Measurements from ENCODE around the gene DPPA5.

DPPA5 gene

DNA sequence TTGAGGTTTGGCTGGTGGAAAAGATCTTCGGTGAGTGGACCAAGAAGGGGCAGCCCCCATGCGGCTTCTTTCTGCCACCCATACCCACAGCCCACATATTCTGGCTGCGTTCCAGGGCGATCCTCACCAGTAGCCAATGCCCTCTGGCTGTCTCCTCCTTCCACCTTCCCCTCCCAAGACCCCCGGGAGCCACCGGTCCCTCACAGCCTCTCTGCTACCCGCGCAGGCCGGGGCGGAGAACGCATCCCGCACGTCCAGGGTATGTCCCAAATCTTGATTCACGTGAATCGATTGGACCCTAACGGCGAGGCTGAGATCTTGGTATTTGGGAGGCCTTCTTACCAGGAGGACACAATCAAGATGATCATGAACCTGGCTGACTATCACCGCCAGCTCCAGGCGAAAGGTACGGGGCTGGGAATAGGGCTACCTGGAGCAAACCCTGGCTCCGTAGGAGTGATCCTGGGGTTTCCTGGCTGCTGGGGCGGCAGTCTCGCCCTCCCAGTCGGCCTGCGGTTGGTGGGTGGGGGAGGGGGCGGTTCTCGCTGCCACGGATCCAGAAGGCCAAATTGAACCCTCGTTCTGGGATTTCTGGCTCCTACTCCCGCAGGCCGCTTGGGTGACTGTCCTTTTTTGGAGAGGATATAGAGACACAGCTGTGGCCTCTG, 8.9 kb upstream of the DPPA5 start:
- Histone ChIP-seq H3K4me3 (ENCODE audit: low read length) (no peak overlapping the region), H3K36me3 (ENCODE audit: control insufficient read depth, low read depth, low read length) (no peaks in the 10 kb centered on the region), H3K9me3 (ENCODE audit: control insufficient read depth, low read depth, low read length) (no peaks in the 10 kb centered on the region), H3K4me1 (ENCODE audit: control insufficient read depth, low read depth, low read length) (peaks cover 2% of the 10 kb centered on the region), H3K27me3 (ENCODE audit: control insufficient read depth, insufficient read depth, low read length) (no peaks in the 10 kb centered on the region), H3K9ac (ENCODE audit: low read length) (no peak overlapping the region), H3K27ac (ENCODE audit: low read length) (no peak overlapping the region)

DNA sequence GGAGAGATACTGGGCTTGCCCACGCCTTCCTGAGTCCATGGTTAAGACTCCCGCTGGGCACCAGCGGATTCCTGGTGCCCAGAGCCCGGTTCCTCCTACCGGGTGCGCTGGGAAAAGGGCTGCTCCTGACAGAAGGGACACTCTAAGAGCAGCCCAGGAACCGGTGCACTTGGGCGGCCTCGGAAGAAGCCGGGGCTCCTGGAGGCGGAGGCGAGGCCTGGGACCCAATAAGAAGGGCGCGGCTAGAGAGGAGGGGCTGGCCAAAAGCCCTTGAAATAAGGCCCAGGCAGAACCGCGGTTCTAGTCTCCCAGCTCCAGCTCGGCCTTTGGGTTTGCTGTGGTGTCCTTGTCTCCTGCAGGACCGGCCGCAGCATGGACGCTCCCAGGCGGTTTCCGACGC, 8.3 kb upstream of the DPPA5 start, which contains the start of gene KHDC3L:
Gene KHDC3L, plus strand, starts transcription at position 301 of the 400 bp plus-strand sequence. Its CDS starts 72 bp downstream, at position 373.
- H3K9ac ChIP-seq (ENCODE audit: low read length), result no peak within 1 kb of the TSS
- H3K36me3 ChIP-seq (ENCODE audit: control insufficient read depth, low read depth, low read length), result no peaks in the 10 kb centered on the region
- no peaks in the 10 kb centered on the region for H3K4me1 ChIP-seq (ENCODE audit: control insufficient read depth, low read depth, low read length)
- no peaks in the 10 kb centered on the region for H3K9me3 ChIP-seq (ENCODE audit: control insufficient read depth, low read depth, low read length)
- no peak within 1 kb of the TSS for H3K27ac ChIP-seq (ENCODE audit: low read length)
- no peaks in the 10 kb centered on the region for H3K27me3 ChIP-seq (ENCODE audit: control insufficient read depth, insufficient read depth, low read length)
- no peak within 1 kb of the TSS for H3K4me3 ChIP-seq (ENCODE audit: low read length)

DNA sequence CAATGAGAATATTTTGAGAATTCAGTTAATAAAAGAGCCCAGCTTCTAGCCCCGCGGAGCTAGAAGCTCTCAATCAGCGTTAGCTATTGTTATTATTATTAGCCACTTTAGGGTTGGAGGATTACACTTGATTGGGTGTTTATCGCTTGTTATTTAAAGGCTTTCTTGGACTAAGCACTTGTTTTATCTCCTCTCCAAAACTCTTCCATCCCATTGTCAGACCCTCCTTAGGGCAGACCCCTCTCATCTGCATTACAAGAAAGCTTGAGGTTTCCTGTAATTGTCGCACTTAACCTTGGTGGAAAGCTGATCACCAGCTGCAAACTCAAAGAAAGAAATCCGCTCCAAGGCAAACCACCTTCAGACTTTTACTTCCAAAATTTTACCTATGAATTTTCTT, 4.8 kb downstream of the DPPA5 start:
- Histone ChIP-seq H3K27ac (ENCODE audit: low read length) (no peak overlapping the region), H3K27me3 (ENCODE audit: control insufficient read depth, insufficient read depth, low read length) (no peaks in the 10 kb centered on the region), H3K9ac (ENCODE audit: low read length) (no peak overlapping the region)

DNA sequence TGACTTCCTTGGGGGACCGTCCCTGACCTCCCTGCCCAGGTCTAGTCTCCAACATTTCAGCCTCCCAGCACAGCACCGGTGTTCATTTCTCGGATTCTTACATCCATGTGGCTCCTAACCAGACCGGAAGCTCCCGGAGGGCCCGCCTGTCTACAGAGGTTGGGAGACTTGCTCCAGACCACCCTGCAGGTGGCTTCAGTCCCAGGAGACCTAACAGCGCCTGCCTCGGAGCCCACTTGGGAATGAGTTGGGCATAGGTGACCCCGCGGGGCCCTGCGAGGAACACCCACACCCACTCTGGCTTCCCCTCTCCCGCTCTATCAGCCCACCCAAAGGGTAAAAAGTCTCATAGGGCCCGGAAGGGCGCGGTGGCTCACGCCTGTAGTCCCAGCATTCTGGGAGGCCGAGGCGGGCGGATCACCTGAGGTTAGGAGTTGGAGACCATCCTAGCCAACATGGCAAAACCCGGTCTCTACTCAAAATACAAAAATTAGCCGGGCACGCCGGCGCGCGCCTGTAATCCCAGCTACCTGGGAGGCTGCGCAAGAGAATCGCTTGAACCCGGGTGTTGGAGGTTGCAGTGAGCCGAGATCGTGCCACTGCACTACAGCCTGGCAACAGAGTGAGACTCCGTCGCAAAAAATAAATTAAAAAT, 5.4 kb downstream of the DPPA5 start:
- no peak overlapping the region for H3K4me3 ChIP-seq (ENCODE audit: low read length)
- H3K27ac ChIP-seq (ENCODE audit: low read length), result no peak overlapping the region
- peaks cover 20% of the 10 kb centered on the region for H3K4me1 ChIP-seq (ENCODE audit: control insufficient read depth, low read depth, low read length)
- no peak overlapping the region for H3K9ac ChIP-seq (ENCODE audit: low read length)
- H3K9me3 ChIP-seq (ENCODE audit: control insufficient read depth, low read depth, low read length), result no peaks in the 10 kb centered on the region
- no peaks in the 10 kb centered on the region for H3K27me3 ChIP-seq (ENCODE audit: control insufficient read depth, insufficient read depth, low read length)
- H3K36me3 ChIP-seq (ENCODE audit: control insufficient read depth, low read depth, low read length), result no peaks in the 10 kb centered on the region

More for the DNA sequence above, 4.8 kb downstream of the DPPA5 start:
- peaks cover 20% of the 10 kb centered on the region for H3K4me1 ChIP-seq (ENCODE audit: control insufficient read depth, low read depth, low read length)
- no peaks in the 10 kb centered on the region for H3K9me3 ChIP-seq (ENCODE audit: control insufficient read depth, low read depth, low read length)
- no peaks in the 10 kb centered on the region for H3K36me3 ChIP-seq (ENCODE audit: control insufficient read depth, low read depth, low read length)
- H3K4me3 ChIP-seq (ENCODE audit: low read length), result no peak overlapping the region

DNA sequence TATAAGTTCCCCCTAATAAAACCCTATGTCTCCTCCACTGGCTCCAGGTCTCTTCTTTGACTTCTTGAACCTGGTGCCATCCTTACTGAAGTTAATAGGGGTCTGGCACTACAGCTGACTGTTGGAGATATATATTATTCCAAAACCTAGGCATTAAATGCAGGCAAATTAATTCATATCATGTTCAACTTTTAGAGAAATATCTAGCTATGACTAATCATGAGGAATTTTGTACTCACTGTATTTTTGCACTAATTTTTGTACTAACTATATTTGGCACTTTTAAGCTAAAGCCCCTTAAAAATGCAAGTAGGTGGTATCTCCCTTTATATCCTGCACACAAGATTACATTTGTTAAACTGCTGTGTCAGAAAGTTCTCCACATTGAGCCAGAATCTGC, 10.9 kb downstream of the DPPA5 start:
- no peak overlapping the region for H3K9ac ChIP-seq (ENCODE audit: low read length)
- no peaks in the 10 kb centered on the region for H3K27me3 ChIP-seq (ENCODE audit: control insufficient read depth, insufficient read depth, low read length)
- H3K36me3 ChIP-seq (ENCODE audit: control insufficient read depth, low read depth, low read length), result no peaks in the 10 kb centered on the region
- H3K9me3 ChIP-seq (ENCODE audit: control insufficient read depth, low read depth, low read length), result no peaks in the 10 kb centered on the region
- no peak overlapping the region for H3K4me3 ChIP-seq (ENCODE audit: low read length)
- H3K27ac ChIP-seq (ENCODE audit: low read length), result no peak overlapping the region
- H3K4me1 ChIP-seq (ENCODE audit: control insufficient read depth, low read depth, low read length), result peaks cover 4% of the 10 kb centered on the region

DNA sequence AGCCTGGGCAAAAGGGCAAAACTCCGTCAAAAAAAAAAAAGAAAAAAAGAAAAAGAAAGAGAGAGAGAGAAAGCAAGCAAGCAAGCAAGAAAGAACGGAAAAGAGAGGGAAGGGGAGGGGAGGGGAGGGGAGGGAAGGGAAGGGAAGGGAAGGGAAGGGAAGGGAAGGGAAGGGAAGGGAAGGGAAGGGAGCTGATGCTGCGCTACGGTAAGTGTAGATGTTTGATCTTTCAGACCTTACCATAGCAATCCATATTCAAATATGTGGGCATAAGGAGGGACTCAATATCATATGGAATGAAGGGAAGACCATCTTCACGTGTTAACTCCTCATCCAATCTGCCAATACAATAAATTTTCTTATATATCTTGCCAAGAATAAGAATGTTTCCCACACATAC, 11.9 kb downstream of the DPPA5 start:
- Histone ChIP-seq H3K4me3 (ENCODE audit: low read length) (no peak overlapping the region), H3K9me3 (ENCODE audit: control insufficient read depth, low read depth, low read length) (no peaks in the 10 kb centered on the region), H3K9ac (ENCODE audit: low read length) (no peak overlapping the region), H3K4me1 (ENCODE audit: control insufficient read depth, low read depth, low read length) (peaks cover 4% of the 10 kb centered on the region), H3K27ac (ENCODE audit: low read length) (no peak overlapping the region), H3K27me3 (ENCODE audit: control insufficient read depth, insufficient read depth, low read length) (no peaks in the 10 kb centered on the region), H3K36me3 (ENCODE audit: control insufficient read depth, low read depth, low read length) (no peaks in the 10 kb centered on the region)

DNA sequence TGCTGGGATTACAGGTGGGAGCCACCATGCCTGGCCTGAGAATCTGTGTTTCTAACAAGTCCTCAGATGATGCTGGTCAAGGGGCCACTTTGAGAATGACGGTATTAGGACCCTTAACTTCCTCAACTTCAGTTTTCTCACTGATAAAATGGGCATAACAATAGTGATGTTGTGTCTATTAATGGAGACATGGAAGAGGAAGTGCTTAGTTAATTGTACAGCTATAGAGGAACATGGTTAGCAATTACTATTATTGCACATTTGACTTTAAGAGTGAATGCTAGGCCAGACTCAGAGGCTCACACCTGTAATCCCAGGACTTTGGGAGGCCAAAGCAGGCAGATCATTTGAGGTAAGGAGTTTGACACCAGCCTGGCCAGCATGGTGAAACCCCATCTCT, 12.7 kb downstream of the DPPA5 start:
- H3K27ac ChIP-seq (ENCODE audit: low read length), result no peak overlapping the region
- no peak overlapping the region for H3K9ac ChIP-seq (ENCODE audit: low read length)
- H3K9me3 ChIP-seq (ENCODE audit: control insufficient read depth, low read depth, low read length), result no peaks in the 10 kb centered on the region
- no peaks in the 10 kb centered on the region for H3K4me1 ChIP-seq (ENCODE audit: control insufficient read depth, low read depth, low read length)
- H3K36me3 ChIP-seq (ENCODE audit: control insufficient read depth, low read depth, low read length), result no peaks in the 10 kb centered on the region
- no peak overlapping the region for H3K4me3 ChIP-seq (ENCODE audit: low read length)
- no peaks in the 10 kb centered on the region for H3K27me3 ChIP-seq (ENCODE audit: control insufficient read depth, insufficient read depth, low read length)

DNA sequence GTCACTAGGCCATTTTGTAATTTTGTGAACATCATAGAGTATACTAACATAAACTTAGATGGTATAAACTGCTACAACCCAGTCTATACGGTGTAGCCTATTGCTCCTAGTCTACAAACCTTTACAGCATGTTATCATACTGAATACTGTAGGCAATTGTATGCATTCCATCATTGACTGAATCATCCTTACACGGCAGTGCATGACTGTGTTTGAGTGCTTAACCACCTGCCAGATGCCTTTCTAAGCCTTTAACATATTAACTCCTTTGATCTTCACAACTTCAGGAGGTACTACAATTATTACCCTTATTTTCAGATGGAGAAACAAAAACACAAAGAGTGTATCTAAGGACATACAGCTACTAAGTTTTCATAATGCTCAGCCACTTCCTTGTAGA, 14.0 kb downstream of the DPPA5 start:
- Histone ChIP-seq H3K9me3 (ENCODE audit: control insufficient read depth, low read depth, low read length) (no peaks in the 10 kb centered on the region), H3K4me3 (ENCODE audit: low read length) (no peak overlapping the region), H3K4me1 (ENCODE audit: control insufficient read depth, low read depth, low read length) (no peaks in the 10 kb centered on the region), H3K9ac (ENCODE audit: low read length) (no peak overlapping the region), H3K27ac (ENCODE audit: low read length) (no peak overlapping the region), H3K36me3 (ENCODE audit: control insufficient read depth, low read depth, low read length) (no peaks in the 10 kb centered on the region), H3K27me3 (ENCODE audit: control insufficient read depth, insufficient read depth, low read length) (no peaks in the 10 kb centered on the region)

DNA sequence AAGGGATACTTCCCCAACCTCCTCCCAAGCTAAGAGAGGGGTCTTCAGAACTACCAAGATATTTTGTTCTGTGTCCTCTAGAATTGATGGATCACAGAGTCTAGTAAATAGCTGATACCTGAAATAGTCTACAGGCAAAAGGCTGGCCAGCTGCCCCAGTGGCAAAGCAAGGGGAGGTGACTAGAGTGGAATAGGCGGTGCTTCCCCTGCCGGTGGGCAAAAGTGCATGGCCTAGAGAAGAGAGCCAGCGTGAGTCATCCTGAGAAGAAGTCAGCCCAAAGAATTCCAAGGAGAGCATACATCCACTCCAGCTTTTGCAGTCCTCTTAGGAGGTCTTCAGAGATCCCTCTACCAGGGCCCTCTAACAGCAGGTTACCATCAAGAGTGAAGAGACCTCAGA, 14.7 kb downstream of the DPPA5 start:
- Histone ChIP-seq H3K9ac (ENCODE audit: low read length) (no peak overlapping the region), H3K4me3 (ENCODE audit: low read length) (no peak overlapping the region), H3K27ac (ENCODE audit: low read length) (no peak overlapping the region), H3K36me3 (ENCODE audit: control insufficient read depth, low read depth, low read length) (no peaks in the 10 kb centered on the region), H3K27me3 (ENCODE audit: control insufficient read depth, insufficient read depth, low read length) (no peaks in the 10 kb centered on the region), H3K9me3 (ENCODE audit: control insufficient read depth, low read depth, low read length) (no peaks in the 10 kb centered on the region), H3K4me1 (ENCODE audit: control insufficient read depth, low read depth, low read length) (no peaks in the 10 kb centered on the region)

DNA sequence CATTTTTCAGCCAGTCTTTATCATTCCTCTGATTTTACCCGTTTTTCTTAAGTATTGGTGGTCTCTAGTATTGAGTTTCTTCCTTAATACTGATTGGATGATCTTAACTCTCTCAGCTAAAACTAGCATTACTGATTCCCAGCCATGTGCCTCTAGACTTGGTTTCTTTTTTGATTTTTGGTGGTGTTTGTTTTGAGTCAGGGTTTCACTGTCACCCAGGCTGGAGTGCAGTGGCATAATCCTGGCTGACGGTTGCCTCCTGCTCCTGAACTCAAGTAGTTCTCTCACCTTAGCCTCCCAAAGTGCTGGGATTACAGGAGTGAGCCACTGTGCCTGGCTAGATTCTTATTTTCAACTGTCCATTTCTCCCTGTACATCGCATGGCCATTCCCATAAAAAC, 24.9 kb downstream of the DPPA5 start:
- H3K4me1 ChIP-seq (ENCODE audit: control insufficient read depth, low read depth, low read length), result no peaks in the 10 kb centered on the region
- H3K4me3 ChIP-seq (ENCODE audit: low read length), result no peak overlapping the region
- no peaks in the 10 kb centered on the region for H3K9me3 ChIP-seq (ENCODE audit: control insufficient read depth, low read depth, low read length)
- no peak overlapping the region for H3K9ac ChIP-seq (ENCODE audit: low read length)
- no peaks in the 10 kb centered on the region for H3K36me3 ChIP-seq (ENCODE audit: control insufficient read depth, low read depth, low read length)
- H3K27me3 ChIP-seq (ENCODE audit: control insufficient read depth, insufficient read depth, low read length), result no peaks in the 10 kb centered on the region
- no peak overlapping the region for H3K27ac ChIP-seq (ENCODE audit: low read length)

DNA sequence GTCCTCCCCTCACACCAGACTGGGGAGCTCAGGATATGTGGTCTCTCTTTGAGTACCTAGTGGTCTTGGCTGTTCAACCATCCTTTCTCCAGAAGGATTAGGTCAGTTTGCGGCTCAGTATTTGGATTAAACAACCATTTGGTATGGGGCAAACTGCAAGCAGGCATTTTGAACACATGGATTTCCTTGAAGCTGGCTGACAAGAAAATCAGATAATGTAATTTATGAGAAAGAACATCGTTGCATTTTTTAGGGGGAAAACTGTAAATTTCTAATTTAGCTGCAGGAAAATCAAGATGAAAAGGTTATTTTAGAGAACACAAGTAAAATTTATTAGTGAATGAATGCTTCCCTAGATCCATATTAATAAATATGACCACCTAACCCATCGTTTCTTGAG, 25.3 kb downstream of the DPPA5 start:
- H3K27ac ChIP-seq (ENCODE audit: low read length), result no peak overlapping the region
- no peaks in the 10 kb centered on the region for H3K27me3 ChIP-seq (ENCODE audit: control insufficient read depth, insufficient read depth, low read length)
- no peak overlapping the region for H3K9ac ChIP-seq (ENCODE audit: low read length)

DNA sequence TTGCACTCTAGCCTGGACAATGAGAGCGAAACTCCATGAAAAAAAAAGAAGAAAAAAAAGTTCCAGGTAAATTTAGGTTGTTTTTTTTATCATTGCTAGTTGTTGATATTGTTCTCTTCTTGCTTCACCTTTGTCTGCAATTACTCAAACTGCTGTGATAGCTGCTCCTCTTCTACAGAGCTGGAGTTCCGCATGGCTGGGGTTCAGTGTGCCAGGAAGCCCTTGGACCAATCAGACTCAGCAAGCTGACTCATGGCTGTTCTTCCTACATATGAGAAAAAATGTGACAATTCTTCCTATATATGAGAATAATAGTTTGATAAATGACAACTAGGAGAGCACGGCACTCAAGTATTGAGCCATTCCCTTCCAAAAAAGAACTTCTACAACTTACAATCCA, 28.4 kb downstream of the DPPA5 start:
- Histone ChIP-seq H3K4me3 (ENCODE audit: low read length) (no peak overlapping the region), H3K27ac (ENCODE audit: low read length) (no peak overlapping the region), H3K9me3 (ENCODE audit: control insufficient read depth, low read depth, low read length) (no peaks in the 10 kb centered on the region), H3K4me1 (ENCODE audit: control insufficient read depth, low read depth, low read length) (no peaks in the 10 kb centered on the region), H3K27me3 (ENCODE audit: control insufficient read depth, insufficient read depth, low read length) (no peaks in the 10 kb centered on the region), H3K36me3 (ENCODE audit: control insufficient read depth, low read depth, low read length) (no peaks in the 10 kb centered on the region), H3K9ac (ENCODE audit: low read length) (no peak overlapping the region)

More for the DNA sequence above, 25.3 kb downstream of the DPPA5 start:
- Histone ChIP-seq H3K4me3 (ENCODE audit: low read length) (no peak overlapping the region), H3K36me3 (ENCODE audit: control insufficient read depth, low read depth, low read length) (no peaks in the 10 kb centered on the region), H3K4me1 (ENCODE audit: control insufficient read depth, low read depth, low read length) (no peaks in the 10 kb centered on the region), H3K9me3 (ENCODE audit: control insufficient read depth, low read depth, low read length) (no peaks in the 10 kb centered on the region)
